OCI-LY3 (cell line): ENCODE data around the gene AKR7A2.
"Not testable (repeated sequence)": the region's sequence is repeated elsewhere in the genome, so short reads cannot be mapped to it uniquely, and the experiment has no call there.

ENCODE experiments used
- H2AFZ ChIP-seq: fragments of 200-600, 300-600 bp; shearing (Covaris generic); 2 replicates; pipeline ENCODE4 v1.6.0; 2014; ENCODE audit warnings: antibody characterized with exemption, low read depth, low read length
- H3K27ac ChIP-seq: fragments of 200-600, 300-600 bp; sonication (generic); 2 replicates; pipeline ENCODE4 v1.5.1; 2014; ENCODE audit warnings: mild to moderate bottlenecking, low read length, moderate library complexity, mixed read lengths
- H3K27me3 ChIP-seq: fragments of 200-600, 300-600 bp; sonication (generic); 2 replicates; pipeline ENCODE4 v1.6.1; 2014; ENCODE audit warnings: low read depth, low read length, mixed read lengths
- H3K36me3 ChIP-seq: fragments of 200-600, 300-600 bp; sonication (generic); replicated peaks from 2 replicates; pipeline ENCODE3; 2014; ENCODE audit warnings: low read depth, low read length, mixed read lengths
- H3K4me1 ChIP-seq: fragments of 300-600, 200-600 bp; sonication (generic); 2 replicates; pipeline ENCODE4 v1.6.1; 2014; ENCODE audit warnings: low read length, mixed read lengths
- H3K4me2 ChIP-seq: fragments of 200-600, 300-600 bp; sonication (generic); 2 replicates; pipeline ENCODE4 v1.6.1; 2014; ENCODE audit warnings: low read length, mixed read lengths
- H3K4me3 ChIP-seq: fragments of 300-600, 200-600 bp; sonication (generic); 2 replicates; pipeline ENCODE4 v1.5.1; 2014; ENCODE audit warnings: antibody characterized with exemption, mild to moderate bottlenecking, low read length, moderate library complexity
- H3K79me2 ChIP-seq: fragments of 300-600, 200-600 bp; shearing (Covaris generic); 2 replicates; pipeline ENCODE4 v1.6.1; 2014; ENCODE audit warnings: mild to moderate bottlenecking, low read length, mixed read lengths
- H3K9ac ChIP-seq: fragments of 300-600, 200-600 bp; shearing (Covaris generic); 2 replicates; pipeline ENCODE4 v1.6.0; 2014; ENCODE audit warnings: mild to moderate bottlenecking, low read length, moderate library complexity
- H3K9me3 ChIP-seq: fragments of 200-600, 300-600 bp; shearing (Covaris generic); 2 replicates; pipeline ENCODE4 v1.6.1; 2014; ENCODE audit warnings: low read length, mixed read lengths; ENCODE audit not compliant: insufficient read depth
- H4K20me1 ChIP-seq: fragments of 200-600, 300-600 bp; sonication (generic); 2 replicates; pipeline ENCODE4 v1.6.1; 2016; ENCODE audit warnings: low read length, mixed read lengths; ENCODE audit not compliant: insufficient read depth
- EZH2phosphoT487 ChIP-seq: fragments of 200-600 bp; shearing (Covaris generic); IDR thresholded peaks from 2 replicates; pipeline ENCODE4 v1.6.1; 2018; ENCODE audit warnings: antibody characterized with exemption, mixed run types, low read depth
- TF ChIP-seq, protein P1 (sequence below): fragments of 200-600, 300-600 bp; sonication (generic); IDR thresholded peaks from 2 replicates; pipeline ENCODE4 v1.5.1; 2014; ENCODE audit warnings: antibody characterized with exemption, low read length, low read depth

Gene AKR7A2

DNA sequence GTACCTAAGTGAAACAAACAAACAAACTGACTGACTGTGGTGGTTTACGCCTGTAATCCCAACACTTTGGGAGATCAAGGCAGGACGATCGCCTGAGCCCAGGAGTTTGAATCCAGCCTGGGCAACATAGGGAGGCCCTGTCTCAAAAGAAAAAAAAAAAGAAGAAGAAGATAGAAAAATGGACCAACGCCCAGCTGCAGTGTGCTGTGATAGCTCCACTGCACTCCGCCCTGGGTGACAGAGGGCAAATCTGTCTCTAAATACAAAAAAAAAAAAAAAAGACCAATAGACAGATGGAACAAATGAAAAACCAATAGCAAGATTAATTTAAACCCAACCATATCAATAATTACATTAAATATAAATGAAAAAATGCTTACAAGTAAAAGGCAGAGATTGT lies 37.3 kb downstream of the AKR7A2 start:
- Histone ChIP-seq H3K27ac (no peak overlapping the region), H3K4me3 (no peak overlapping the region), H3K9me3 (no peaks in the 10 kb centered on the region), H3K36me3 (no peaks in the 10 kb centered on the region), H3K4me2 (no peak overlapping the region), H2AFZ (no peak overlapping the region), H3K27me3 (no peaks in the 10 kb centered on the region), H3K9ac (no peak overlapping the region), H3K79me2 (no peaks in the 10 kb centered on the region), H3K4me1 (no peaks in the 10 kb centered on the region), H4K20me1 (no peaks in the 10 kb centered on the region)
- TF ChIP-seq, protein P1, sequence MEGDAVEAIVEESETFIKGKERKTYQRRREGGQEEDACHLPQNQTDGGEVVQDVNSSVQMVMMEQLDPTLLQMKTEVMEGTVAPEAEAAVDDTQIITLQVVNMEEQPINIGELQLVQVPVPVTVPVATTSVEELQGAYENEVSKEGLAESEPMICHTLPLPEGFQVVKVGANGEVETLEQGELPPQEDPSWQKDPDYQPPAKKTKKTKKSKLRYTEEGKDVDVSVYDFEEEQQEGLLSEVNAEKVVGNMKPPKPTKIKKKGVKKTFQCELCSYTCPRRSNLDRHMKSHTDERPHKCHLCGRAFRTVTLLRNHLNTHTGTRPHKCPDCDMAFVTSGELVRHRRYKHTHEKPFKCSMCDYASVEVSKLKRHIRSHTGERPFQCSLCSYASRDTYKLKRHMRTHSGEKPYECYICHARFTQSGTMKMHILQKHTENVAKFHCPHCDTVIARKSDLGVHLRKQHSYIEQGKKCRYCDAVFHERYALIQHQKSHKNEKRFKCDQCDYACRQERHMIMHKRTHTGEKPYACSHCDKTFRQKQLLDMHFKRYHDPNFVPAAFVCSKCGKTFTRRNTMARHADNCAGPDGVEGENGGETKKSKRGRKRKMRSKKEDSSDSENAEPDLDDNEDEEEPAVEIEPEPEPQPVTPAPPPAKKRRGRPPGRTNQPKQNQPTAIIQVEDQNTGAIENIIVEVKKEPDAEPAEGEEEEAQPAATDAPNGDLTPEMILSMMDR = no peak
- no peak for TF ChIP-seq EZH2phosphoT487

DNA sequence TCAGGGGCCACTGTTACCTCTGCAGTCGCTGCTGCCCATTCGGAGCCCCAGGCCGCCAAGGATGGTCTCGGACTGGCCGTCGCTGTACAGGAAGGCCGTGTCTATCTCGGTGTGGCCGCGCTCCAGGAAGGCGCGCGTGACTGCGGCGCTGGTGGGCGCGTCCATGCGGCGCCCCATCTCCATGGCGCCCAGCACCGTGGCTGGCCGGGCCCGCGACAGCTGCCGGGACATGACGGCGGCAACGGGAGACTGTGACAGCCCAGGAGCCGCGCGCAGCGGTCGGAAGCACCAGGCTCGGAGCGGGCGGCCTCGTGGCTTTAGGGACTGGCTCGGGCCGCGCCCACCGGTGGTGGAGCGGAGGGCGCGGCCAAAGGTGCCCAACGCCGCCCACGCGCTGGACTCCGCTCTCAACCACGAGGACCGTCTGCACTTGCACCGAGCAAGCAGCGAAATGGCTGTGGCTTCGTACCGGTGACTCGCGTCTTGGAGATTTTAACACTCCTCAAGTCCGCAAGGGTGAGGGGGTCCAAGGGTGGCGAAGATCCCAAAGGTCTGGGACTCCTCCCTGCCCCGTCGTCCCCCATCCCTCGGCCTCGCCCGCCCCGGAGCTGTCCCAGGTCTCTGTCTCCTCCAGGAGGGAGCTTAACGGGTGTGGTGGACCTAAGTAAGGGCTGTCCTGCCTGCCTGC lies 38.0 kb downstream of the AKR7A2 start:
- H3K4me2 ChIP-seq, H4K20me1 ChIP-seq, H3K27ac ChIP-seq, H3K27me3 ChIP-seq, H2AFZ ChIP-seq, H3K36me3 ChIP-seq, H3K9ac ChIP-seq, H3K9me3 ChIP-seq, H3K4me1 ChIP-seq, H3K4me3 ChIP-seq, H3K79me2 ChIP-seq: not testable (repeated sequence)

DNA sequence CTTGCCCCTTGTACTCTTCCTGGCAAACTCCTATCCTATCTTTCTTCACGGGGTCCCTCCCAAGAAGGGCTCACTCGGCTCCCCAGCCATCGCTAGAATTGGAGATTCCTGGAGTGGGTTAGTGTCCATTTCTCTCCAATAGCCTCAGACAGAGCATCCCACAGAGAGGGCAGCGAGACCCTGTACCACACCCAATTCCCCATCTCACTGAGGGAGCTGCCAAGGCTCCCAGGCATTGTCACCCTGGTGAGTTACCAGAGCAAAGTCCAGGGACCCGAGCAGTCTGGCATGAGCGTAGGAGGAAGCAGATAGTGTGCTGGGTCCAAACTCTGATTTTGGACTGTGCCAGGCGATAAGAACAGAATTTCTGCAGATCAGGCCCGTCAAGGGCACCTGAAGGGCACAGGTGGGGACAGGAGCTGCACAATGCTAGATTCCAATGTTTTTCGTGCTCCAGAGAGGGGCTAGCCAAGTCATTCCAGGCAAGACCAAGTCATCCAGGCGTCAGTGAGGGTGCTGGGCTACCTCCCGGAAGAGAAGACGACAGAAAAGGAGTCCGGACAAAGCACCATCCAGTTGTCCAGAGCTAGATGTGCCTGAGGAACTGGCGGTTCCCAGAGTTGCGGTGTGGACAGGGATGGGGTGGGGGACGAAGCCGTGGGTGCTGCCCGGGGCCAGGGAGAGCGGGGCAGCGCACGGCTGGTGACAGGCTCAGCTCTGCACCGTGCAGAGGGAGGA lies 38.7 kb downstream of the AKR7A2 start:
- Histone ChIP-seq H4K20me1 (no peaks in the 10 kb centered on the region), H2AFZ (no peak overlapping the region), H3K9me3 (no peaks in the 10 kb centered on the region), H3K4me1 (no peaks in the 10 kb centered on the region), H3K4me2 (no peak overlapping the region), H3K4me3 (no peak overlapping the region), H3K27me3 (no peaks in the 10 kb centered on the region), H3K79me2 (no peaks in the 10 kb centered on the region), H3K9ac (no peak overlapping the region), H3K36me3 (no peaks in the 10 kb centered on the region), H3K27ac (no peak overlapping the region)
- TF ChIP-seq EZH2phosphoT487 = no peak
- TF ChIP-seq, protein P1 = no peak

GRCh38 chr1:19272064-19272463 lies 39.9 kb downstream of the AKR7A2 start:
- Histone ChIP-seq H3K27me3 (no peaks in the 10 kb centered on the region), H3K9me3 (no peaks in the 10 kb centered on the region), H3K4me1 (no peaks in the 10 kb centered on the region), H3K4me3 (no peak overlapping the region), H2AFZ (no peak overlapping the region), H3K27ac (no peak overlapping the region), H3K36me3 (no peaks in the 10 kb centered on the region), H3K9ac (no peak overlapping the region), H3K4me2 (no peak overlapping the region), H3K79me2 (no peaks in the 10 kb centered on the region), H4K20me1 (no peaks in the 10 kb centered on the region)
- no peak for TF ChIP-seq EZH2phosphoT487

DNA sequence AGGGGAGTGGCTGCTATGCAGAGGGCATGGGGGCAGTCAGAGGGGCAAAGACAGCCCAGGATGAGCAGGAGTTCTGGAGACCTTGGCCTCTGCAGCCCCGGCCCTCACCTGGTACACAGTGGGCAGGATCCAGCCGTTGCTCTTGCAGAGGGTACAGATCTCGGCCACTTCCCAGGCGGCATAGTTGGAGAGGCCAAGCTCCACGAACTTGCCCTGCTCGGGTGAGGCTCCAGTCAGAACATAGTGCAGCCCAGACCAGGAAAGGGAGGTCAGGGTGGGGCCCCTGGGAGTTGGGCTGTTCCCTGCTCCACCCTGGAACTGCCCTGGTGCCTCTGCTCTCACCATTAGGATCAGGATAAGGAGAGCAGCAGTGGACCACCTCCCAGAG lies 41.6 kb downstream of the AKR7A2 start:
- H3K9me3 ChIP-seq, H3K36me3 ChIP-seq, H3K4me1 ChIP-seq, H3K9ac ChIP-seq, H4K20me1 ChIP-seq, H3K4me3 ChIP-seq, H3K27ac ChIP-seq, H3K4me2 ChIP-seq, H3K79me2 ChIP-seq, H3K27me3 ChIP-seq, H2AFZ ChIP-seq: not testable (repeated sequence)

- not testable (repeated sequence) for H3K4me2 ChIP-seq, H3K9me3 ChIP-seq, H3K27ac ChIP-seq, H4K20me1 ChIP-seq, H3K36me3 ChIP-seq, H3K79me2 ChIP-seq, H2AFZ ChIP-seq, H3K4me3 ChIP-seq, H3K4me1 ChIP-seq, H3K27me3 ChIP-seq, H3K9ac ChIP-seq
Observed at GRCh38 chr1:19269427-19270342, 42.3 kb downstream of the AKR7A2 start.
